ENCODE measurements around the gene RNU6-8.

DNA sequence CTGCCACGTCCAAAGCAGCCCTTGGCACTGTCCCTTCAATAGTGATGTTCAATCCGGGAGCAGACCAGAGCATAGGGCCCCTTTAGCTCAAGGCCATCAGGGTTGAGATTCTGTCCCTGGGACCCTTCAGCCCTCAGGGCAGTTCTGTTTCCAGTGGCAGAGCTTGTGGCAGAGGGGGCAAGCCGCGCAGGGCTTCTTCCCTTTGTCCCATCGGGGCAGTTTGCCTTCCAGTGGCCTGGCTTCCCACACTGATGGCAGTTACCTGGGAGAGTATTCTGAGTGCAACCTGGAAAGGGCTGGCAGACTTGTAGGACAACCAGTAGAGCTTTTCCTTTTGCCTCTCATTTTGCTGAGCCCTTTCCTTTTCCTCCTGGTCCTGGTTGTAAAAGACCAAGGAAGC, 43.7 kb upstream of the RNU6-8 start:
- TF ChIP-seq, protein P1, sequence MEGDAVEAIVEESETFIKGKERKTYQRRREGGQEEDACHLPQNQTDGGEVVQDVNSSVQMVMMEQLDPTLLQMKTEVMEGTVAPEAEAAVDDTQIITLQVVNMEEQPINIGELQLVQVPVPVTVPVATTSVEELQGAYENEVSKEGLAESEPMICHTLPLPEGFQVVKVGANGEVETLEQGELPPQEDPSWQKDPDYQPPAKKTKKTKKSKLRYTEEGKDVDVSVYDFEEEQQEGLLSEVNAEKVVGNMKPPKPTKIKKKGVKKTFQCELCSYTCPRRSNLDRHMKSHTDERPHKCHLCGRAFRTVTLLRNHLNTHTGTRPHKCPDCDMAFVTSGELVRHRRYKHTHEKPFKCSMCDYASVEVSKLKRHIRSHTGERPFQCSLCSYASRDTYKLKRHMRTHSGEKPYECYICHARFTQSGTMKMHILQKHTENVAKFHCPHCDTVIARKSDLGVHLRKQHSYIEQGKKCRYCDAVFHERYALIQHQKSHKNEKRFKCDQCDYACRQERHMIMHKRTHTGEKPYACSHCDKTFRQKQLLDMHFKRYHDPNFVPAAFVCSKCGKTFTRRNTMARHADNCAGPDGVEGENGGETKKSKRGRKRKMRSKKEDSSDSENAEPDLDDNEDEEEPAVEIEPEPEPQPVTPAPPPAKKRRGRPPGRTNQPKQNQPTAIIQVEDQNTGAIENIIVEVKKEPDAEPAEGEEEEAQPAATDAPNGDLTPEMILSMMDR (IDR thresholded peaks at IDR 0.05; ENCODE audit: low read length) = no peak
- TF ChIP-seq EZH2 (IDR thresholded peaks at IDR 0.05; ENCODE audit: borderline replicate concordance, low read length) = no peak

All from OCI-LY1 (cell line).